Osteocyte (in vitro differentiated cells): Measurements from ENCODE around the gene FAM24B. TPM values are rescaled to one million over a fixed set of nuclear protein-coding genes. Genes with fewer than 3 reads are reported as not detected.
"Not testable (repeated sequence)": the region's sequence is repeated elsewhere in the genome, so short reads cannot be mapped to it uniquely, and the experiment has no call there.

ENCODE experiments used
- DNase-seq: peaks from one replicate; pipeline ENCODE4 v3.0.0; 2021; ENCODE audit warnings: mixed read lengths; ENCODE audit not compliant: unreplicated experiment; ENCODE audit errors: extremely low spot score
- H3K27ac Mint-ChIP-seq: one replicate; pipeline ENCODE4 v1.8.0; 2021; ENCODE audit warnings: mild to moderate bottlenecking, mixed read lengths; ENCODE audit not compliant: unreplicated experiment
- H3K27me3 Mint-ChIP-seq: one replicate; pipeline ENCODE4 v1.8.0; 2021; ENCODE audit warnings: mixed read lengths; ENCODE audit not compliant: unreplicated experiment
- H3K36me3 Mint-ChIP-seq: one replicate; pipeline ENCODE4 v1.8.0; 2021; ENCODE audit warnings: mixed read lengths; ENCODE audit not compliant: unreplicated experiment
- H3K4me1 Mint-ChIP-seq: one replicate; pipeline ENCODE4 v1.8.0; 2021; ENCODE audit warnings: mixed read lengths; ENCODE audit not compliant: unreplicated experiment
- H3K4me3 Mint-ChIP-seq: one replicate; pipeline ENCODE4 v1.8.0; 2021; ENCODE audit warnings: mild to moderate bottlenecking, moderate library complexity, mixed read lengths; ENCODE audit not compliant: unreplicated experiment
- H3K9me3 Mint-ChIP-seq: one replicate; pipeline ENCODE4 v1.8.0; 2021; ENCODE audit warnings: mixed read lengths; ENCODE audit not compliant: unreplicated experiment
- total RNA-seq: library from RNA; stranded (reverse); gene quantifications from 2 replicates; pipeline ENCODE4 v1.2.1, GENCODE V29; 2021
- TF ChIP-seq, protein P1 (sequence below): fragments of 200-600 bp; sonication (generic); IDR thresholded peaks from 2 replicates; pipeline ENCODE4 v1.5.0; 2021; ENCODE audit warnings: antibody characterized with exemption, mild to moderate bottlenecking, moderate library complexity

The FAM24B gene
- total RNA-seq, 1 donor from 2014 or later: 0.70 TPM

DNA sequence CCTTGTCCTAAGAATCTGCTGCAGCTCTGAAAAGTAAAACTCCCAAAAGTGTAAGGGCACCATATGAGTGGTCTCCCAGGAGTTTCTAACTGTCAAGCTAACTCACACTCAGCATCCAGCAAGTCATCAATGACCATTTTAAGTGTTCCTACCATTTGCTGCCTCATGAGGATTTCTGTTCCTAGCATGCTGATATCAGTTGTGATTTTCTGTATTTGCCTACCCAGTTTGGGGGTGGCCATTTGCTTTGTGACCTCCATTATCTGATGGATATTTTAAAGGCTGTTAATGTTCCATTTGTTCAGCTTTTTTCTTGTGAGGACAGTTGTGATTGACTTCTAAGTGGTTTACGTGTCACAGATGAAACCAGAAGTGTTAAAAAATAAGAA is 2.9 kb downstream of the FAM24B start:
- Mint-ChIP-seq H3K27ac (no peak overlapping the region), H3K9me3 (no peaks in the 10 kb centered on the region), H3K4me1 (peaks cover 7% of the 10 kb centered on the region)

DNA sequence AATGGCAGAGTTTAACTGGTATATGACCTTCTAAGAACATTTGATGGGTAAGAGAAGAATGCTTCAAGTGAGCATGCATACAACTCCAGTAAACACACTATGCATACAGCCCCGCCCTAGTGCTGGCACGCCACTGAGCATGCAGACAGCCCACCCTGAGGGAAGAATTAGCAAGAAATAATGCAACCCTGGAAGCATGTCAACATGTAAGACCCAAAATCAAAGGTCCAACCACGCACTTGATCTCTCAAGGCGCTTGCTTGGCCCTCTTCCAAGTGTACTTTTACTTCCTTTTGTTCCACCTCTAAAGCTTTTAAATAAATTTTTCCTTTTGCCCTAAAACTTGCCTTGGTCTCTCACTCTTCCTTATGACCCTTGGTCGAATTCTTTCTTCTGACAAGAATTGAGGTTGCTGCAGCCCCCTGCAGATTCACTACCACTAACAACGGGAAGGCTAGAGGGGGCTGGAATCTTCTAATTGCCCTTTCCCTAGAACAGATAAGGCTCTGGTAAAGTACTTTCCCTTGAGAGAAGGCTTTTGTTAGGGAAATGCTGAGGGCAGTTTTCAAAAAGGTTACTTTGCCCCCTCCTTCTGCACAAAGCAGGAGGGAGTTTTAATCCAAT is 3.4 kb downstream of the FAM24B start:
- no peaks in the 10 kb centered on the region for H3K9me3 Mint-ChIP-seq
- peaks cover 6% of the 10 kb centered on the region for H3K27me3 Mint-ChIP-seq
- H3K4me1 Mint-ChIP-seq: peaks cover 7% of the 10 kb centered on the region
- no peak overlapping the region for H3K4me3 Mint-ChIP-seq
- no peak overlapping the region for H3K27ac Mint-ChIP-seq
- no peak for DNase-seq
- TF ChIP-seq, protein P1, sequence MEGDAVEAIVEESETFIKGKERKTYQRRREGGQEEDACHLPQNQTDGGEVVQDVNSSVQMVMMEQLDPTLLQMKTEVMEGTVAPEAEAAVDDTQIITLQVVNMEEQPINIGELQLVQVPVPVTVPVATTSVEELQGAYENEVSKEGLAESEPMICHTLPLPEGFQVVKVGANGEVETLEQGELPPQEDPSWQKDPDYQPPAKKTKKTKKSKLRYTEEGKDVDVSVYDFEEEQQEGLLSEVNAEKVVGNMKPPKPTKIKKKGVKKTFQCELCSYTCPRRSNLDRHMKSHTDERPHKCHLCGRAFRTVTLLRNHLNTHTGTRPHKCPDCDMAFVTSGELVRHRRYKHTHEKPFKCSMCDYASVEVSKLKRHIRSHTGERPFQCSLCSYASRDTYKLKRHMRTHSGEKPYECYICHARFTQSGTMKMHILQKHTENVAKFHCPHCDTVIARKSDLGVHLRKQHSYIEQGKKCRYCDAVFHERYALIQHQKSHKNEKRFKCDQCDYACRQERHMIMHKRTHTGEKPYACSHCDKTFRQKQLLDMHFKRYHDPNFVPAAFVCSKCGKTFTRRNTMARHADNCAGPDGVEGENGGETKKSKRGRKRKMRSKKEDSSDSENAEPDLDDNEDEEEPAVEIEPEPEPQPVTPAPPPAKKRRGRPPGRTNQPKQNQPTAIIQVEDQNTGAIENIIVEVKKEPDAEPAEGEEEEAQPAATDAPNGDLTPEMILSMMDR: no peak
- no peaks in the 10 kb centered on the region for H3K36me3 Mint-ChIP-seq

More for the DNA sequence above, 2.9 kb downstream of the FAM24B start:
- Mint-ChIP-seq H3K27me3 (peaks cover 6% of the 10 kb centered on the region), H3K4me3 (no peak overlapping the region), H3K36me3 (no peaks in the 10 kb centered on the region)
- TF ChIP-seq, protein P1: no peak
- no peak for DNase-seq

DNA sequence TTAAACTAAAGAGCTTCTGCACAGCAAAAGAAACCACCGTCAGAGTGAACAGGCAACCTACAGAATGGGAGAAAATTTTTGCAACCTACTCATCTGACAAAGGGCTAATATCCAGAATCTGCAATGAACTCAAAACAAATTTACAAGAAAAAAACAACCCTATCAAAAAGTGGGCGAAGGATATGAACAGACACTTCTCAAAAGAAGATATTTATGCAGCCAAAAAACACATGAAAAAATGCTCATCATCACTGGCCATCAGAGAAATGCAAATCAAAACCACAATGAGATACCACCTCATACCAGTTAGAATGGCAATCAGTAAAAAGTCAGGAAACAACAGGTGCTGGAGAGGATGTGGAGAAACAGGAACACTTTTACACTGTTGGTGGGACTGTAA is 7.4 kb downstream of the FAM24B start:
- not testable (repeated sequence) for H3K4me3 Mint-ChIP-seq, H3K36me3 Mint-ChIP-seq, H3K27ac Mint-ChIP-seq, H3K9me3 Mint-ChIP-seq, H3K4me1 Mint-ChIP-seq, H3K27me3 Mint-ChIP-seq, DNase-seq

DNA sequence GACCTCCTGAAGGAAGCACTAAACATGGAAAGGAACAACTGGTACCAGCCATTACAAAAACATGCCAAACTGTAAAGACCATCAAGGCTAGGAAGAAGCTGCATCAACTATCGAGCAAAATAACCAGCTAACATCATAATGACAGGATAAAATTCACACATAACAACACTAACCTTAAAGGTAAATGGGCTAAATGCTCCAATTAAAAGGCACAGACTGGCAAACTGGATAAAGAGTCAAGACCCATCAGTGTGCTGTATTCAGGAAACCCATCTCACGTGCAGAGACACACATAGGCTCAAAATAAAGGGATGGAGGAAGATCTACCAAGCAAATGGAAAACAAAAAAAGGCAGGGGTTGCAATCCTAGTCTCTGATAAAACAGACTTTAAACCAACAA is 10.6 kb downstream of the FAM24B start:
- H3K27me3 Mint-ChIP-seq, H3K4me3 Mint-ChIP-seq, DNase-seq, H3K36me3 Mint-ChIP-seq, H3K9me3 Mint-ChIP-seq, H3K27ac Mint-ChIP-seq: not testable (repeated sequence)
- peaks cover 17% of the 10 kb centered on the region for H3K4me1 Mint-ChIP-seq

DNA sequence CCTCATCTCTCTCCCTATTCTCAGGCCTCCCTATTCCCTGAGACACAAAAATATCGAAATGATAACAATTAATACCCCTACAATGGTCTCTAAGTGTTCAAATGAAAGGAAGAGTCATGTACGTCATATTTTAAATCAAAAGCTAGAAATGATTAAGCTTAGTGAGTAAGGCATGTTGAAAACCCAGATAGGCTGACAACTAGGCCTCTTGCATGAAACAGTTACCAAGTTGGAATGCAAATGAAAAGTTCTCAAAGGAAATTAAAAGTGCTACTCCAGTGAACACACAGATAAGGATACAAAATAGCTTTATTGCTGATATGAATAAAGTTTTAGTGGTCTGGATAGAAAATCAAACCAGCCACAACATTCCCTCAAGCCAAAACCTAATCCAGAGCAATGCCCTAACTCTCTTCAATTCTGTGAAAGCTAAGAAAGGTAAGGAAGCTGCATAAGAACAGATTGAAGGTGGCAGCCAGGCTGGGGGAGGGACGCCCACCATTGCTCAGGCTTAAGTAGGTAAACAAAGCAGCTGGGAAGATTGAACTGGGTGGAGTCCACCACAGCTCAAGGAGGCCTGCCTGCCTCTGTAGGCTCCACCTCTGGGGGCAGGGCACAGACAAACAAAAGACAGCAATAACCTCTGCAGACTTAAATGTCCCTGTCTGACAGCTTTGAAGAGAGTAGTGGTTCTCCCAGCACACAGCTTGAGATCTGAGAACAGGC is 12.5 kb downstream of the FAM24B start:
- H3K27ac Mint-ChIP-seq, H3K9me3 Mint-ChIP-seq, H3K4me3 Mint-ChIP-seq, H3K36me3 Mint-ChIP-seq, DNase-seq, H3K27me3 Mint-ChIP-seq: not testable (repeated sequence)
- H3K4me1 Mint-ChIP-seq: peaks cover 24% of the 10 kb centered on the region

DNA sequence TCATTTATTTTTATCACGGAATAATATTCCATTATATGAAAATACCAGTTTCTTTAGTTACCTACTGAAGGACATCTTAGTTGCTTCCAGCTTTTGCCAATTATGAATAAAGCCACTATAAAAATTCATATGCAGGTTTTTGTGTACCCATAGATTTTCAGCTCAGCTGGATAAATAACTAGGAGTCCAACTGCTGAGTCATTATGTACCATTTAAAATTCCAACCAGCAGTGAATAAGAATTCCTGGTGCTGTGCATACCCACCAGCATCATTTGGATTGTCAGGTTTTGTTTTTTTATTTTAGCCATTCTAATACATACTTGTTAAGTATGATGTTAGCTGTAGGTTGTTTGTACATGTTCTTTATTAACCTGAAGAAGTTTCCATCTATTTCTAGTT is 14.5 kb downstream of the FAM24B start:
- peak overlapping the region; percentile 70 for H3K27ac Mint-ChIP-seq

More for the DNA sequence above, 14.5 kb downstream of the FAM24B start:
- Mint-ChIP-seq H3K4me1 (peaks cover 32% of the 10 kb centered on the region), H3K27me3 (no peaks in the 10 kb centered on the region), H3K36me3 (no peaks in the 10 kb centered on the region), H3K4me3 (no peak overlapping the region), H3K9me3 (peaks cover 4% of the 10 kb centered on the region)
- TF ChIP-seq, protein P1: no peak
- DNase-seq: no peak
